Measurements from ENCODE around the gene MYMK. TPM values are rescaled to one million over a fixed set of nuclear protein-coding genes. Genes with fewer than 3 reads are reported as not detected.

MYMK gene
- total and polyA plus RNA-seq, 2 of the 13 experiments (the other 11 are each of a cell fraction or from before 2014, with no cell fraction given) = not detected

DNA sequence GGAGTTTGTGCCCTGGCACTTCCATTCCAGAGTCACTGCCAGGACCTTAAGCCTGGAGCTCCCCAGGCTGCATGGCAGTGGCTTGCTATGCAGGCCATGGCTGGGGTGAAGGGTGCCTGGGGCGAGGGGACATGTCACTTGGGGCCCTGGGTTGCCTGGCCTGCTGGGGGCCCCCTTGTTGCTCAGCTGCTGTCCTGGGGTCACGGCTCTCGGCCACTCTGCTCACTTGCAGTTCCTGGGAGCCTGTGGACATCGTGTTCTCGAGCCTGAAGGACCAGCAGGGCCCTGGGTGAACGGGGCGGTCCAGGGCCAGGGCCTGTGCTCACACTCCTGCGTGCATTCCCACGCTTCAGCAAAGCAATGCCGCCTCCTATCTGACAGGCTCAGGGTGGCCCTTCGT is 31.3 kb downstream of the MYMK start:
- Histone ChIP-seq H3K79me2 (ENCODE audit: insufficient read depth, low read length) (no peaks in the 10 kb centered on the region), H3K4me3 (replicated peaks in 1 of 3; ENCODE audit: insufficient read depth in 1 of 3, low read depth in 2 of 3, low read length in 3 of 3) (no peak overlapping the region), H3K9me3 (ENCODE audit: low read length) (no peaks in the 10 kb centered on the region), H3K9ac (ENCODE audit: insufficient read depth, low read depth, low read length) (no peak overlapping the region), H3K27me3 (ENCODE audit: control insufficient read depth in 1 of 2, insufficient read depth in 2 of 2, low read length in 2 of 2) (peaks cover 15 to 77% of the 10 kb centered on the region in 2 experiments), H3K36me3 (replicated peaks in 1 of 2; ENCODE audit: control insufficient read depth in 1 of 2, insufficient read depth in 2 of 2, low read length in 2 of 2) (no peaks in the 10 kb centered on the region), H2AFZ (ENCODE audit: low read length) (no peak overlapping the region), H3K4me1 (ENCODE audit: insufficient read depth, low read length) (peaks cover 78% of the 10 kb centered on the region), H4K20me1 (ENCODE audit: insufficient read depth, low read length) (no peaks in the 10 kb centered on the region), H3K4me2 (ENCODE audit: low read depth, low read length) (no peak overlapping the region), H3K27ac (ENCODE audit: extremely low read length, insufficient read depth, low read length) (no peak overlapping the region)
- no peak for ATAC-seq
- WGBS (ENCODE audit: low lambda C conversion rate) = 28% methylated on average over 5 of the region's 11 CpGs
- BruUV-seq (replicated peaks) = no TSS peak
- ChIA-PET CTCF (ENCODE audit: low intra/inter-chr PET ratio, low total read pairs) (no interaction called here), POLR2A (interaction anchor here (1.3 kb wide), 1 partner anchor 145 kb away, joined by 3 read pairs; the partner anchor contains the start of genes MED22 and RPL7A)
- TF ChIP-seq FOSL2 (CRISPR knock-in tag; IDR thresholded peaks at IDR 0.05) (no peak), ISL2 (CRISPR knock-in tag; IDR thresholded peaks at IDR 0.05) (no peak), ZNF318 (CRISPR knock-in tag; IDR thresholded peaks at IDR 0.05) (no peak), GABPA (IDR thresholded peaks at IDR 0.05; ENCODE audit: low read depth, low read length) (0 out of 2 replicates have a peak, but pooled peaks have one; percentile 14), GABPA (CRISPR knock-in tag; IDR thresholded peaks at IDR 0.05; ENCODE audit: low read depth) (no peak)
- TF ChIP-seq, protein P1, sequence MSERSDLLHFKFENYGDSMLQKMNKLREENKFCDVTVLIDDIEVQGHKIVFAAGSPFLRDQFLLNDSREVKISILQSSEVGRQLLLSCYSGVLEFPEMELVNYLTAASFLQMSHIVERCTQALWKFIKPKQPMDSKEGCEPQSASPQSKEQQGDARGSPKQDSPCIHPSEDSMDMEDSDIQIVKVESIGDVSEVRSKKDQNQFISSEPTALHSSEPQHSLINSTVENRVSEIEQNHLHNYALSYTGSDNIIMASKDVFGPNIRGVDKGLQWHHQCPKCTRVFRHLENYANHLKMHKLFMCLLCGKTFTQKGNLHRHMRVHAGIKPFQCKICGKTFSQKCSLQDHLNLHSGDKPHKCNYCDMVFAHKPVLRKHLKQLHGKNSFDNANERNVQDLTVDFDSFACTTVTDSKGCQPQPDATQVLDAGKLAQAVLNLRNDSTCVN (CRISPR knock-in tag; IDR thresholded peaks at IDR 0.05; ENCODE audit: borderline replicate concordance) = no peak
- DNase-seq (ENCODE audit: low spot score) = no peak
- intact Hi-C loops (cut with micrococcal nuclease; ENCODE audit: unreplicated experiment) = no loop called here
- in situ Hi-C loops (cut with HindIII; ENCODE audit: extremely low pct_ligation_motif_present, low pct_unique_long_range_greater_than_20kb) = no loop called here
- no peak for FAIRE-seq
